RWPE2 (cell line): ENCODE measurements around the gene ARHGAP15.

ENCODE experiments used
- ATAC-seq: fragments of 200-7000 bp; cut with Tn5 transposase; 3 replicates; pipeline ENCODE4 v1.9.1; 2021; ENCODE audit warnings: low read depth
- DNase-seq: peaks from one replicate; pipeline ENCODE4 v3.0.0-alpha.2; 2020; ENCODE audit warnings: low spot score
- H3K27ac ChIP-seq: fragments of 450-650 bp; 2 replicates; pipeline ENCODE4 v1.5.1; 2017; ENCODE audit warnings: mild to moderate bottlenecking; ENCODE audit not compliant: poor library complexity, severe bottlenecking
- H3K27me3 ChIP-seq: fragments of 250-450 bp; sonication (Bioruptor Pico); 2 replicates; pipeline ENCODE4 v1.5.1; 2021; ENCODE audit warnings: mild to moderate bottlenecking, moderate library complexity; ENCODE audit not compliant: insufficient read depth, poor library complexity, severe bottlenecking
- H3K36me3 ChIP-seq: fragments of 250-450 bp; sonication (Bioruptor Pico); 2 replicates; pipeline ENCODE4 v1.5.1; 2020; ENCODE audit warnings: low read depth, mild to moderate bottlenecking, moderate library complexity
- H3K4me1 ChIP-seq: fragments of 250-450 bp; sonication (Bioruptor Pico); 2 replicates; pipeline ENCODE4 v1.5.1; 2021; ENCODE audit warnings: mild to moderate bottlenecking, moderate library complexity; ENCODE audit not compliant: insufficient read depth, poor library complexity, severe bottlenecking
- H3K4me3 ChIP-seq: fragments of 250-450 bp; sonication (Bioruptor Pico); 2 replicates; pipeline ENCODE4 v1.5.1; 2021; ENCODE audit warnings: mild to moderate bottlenecking, moderate library complexity; ENCODE audit not compliant: severe bottlenecking
- H3K9me3 ChIP-seq: fragments of 250-450 bp; sonication (Bioruptor Pico); 2 replicates; pipeline ENCODE4 v1.5.1; 2021; ENCODE audit warnings: mild to moderate bottlenecking, moderate library complexity; ENCODE audit not compliant: severe bottlenecking
- CTCF ChIP-seq: fragments of 450-650 bp; IDR thresholded peaks from one replicate; pipeline ENCODE4 v1.5.1; 2017; ENCODE audit warnings: mild to moderate bottlenecking, moderate library complexity; ENCODE audit not compliant: poor library complexity, severe bottlenecking

ARHGAP15 gene

DNA sequence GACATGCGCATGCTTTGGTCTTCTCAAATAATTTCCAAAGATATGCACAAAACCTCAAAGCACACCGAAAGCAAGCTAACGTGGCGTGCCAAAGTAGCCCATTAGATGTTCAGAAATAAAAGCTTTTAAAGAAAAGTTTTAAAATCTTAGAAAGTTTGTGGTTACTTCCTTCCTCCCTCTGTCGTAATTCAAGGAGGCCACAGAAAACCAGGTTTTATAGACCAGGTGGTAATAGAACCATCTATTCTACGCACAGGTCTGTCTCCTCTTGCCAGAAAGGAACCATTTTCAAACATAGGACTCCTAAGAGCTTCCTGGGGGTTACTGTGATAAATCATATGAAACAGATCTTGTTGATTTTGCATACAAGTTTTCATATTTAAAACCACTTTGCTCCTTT is 487.2 kb downstream of the ARHGAP15 start:
- H3K4me1 ChIP-seq = no peaks in the 10 kb centered on the region
- no peak for TF ChIP-seq CTCF
- H3K4me3 ChIP-seq = no peak overlapping the region
- H3K36me3 ChIP-seq = no peaks in the 10 kb centered on the region
- H3K27me3 ChIP-seq = no peaks in the 10 kb centered on the region
- ATAC-seq (no peak), DNase-seq (no peak)
- H3K27ac ChIP-seq = no peak overlapping the region
- H3K9me3 ChIP-seq = no peaks in the 10 kb centered on the region

DNA sequence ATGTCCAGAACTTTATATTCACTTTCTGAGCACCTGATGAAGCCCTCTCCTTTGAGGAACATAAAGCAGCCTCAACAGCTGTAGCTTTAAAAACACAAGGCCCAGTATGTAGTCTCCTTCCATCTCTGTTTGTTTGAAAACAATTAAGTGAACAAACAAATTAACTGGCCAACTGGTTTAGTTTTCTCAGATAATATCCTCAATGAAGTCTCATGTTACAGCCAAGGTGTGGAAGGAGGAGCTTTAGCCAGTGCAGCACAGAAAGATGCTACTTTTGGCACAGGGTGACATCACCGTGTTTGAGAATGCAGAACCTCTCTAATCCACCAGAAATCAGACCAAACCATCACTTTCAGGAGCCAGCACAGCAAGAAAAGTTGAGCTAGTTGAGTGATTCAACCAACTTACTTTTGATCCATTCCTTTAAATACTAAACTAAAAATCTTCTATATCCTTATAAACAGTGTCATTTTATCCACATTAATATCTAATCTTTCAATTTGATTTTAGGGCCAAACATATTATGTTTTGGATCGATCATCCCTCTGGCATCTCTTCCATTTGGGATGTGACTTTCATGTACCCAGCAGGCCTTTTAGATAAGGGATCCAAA is 488.7 kb downstream of the ARHGAP15 start:
- no peak for TF ChIP-seq CTCF
- H3K27ac ChIP-seq = no peak overlapping the region
- no peaks in the 10 kb centered on the region for H3K4me1 ChIP-seq
- H3K27me3 ChIP-seq = no peaks in the 10 kb centered on the region
- no peak overlapping the region for H3K4me3 ChIP-seq
- H3K9me3 ChIP-seq = no peaks in the 10 kb centered on the region
- no peak for ATAC-seq
- no peaks in the 10 kb centered on the region for H3K36me3 ChIP-seq
- DNase-seq = no peak

DNA sequence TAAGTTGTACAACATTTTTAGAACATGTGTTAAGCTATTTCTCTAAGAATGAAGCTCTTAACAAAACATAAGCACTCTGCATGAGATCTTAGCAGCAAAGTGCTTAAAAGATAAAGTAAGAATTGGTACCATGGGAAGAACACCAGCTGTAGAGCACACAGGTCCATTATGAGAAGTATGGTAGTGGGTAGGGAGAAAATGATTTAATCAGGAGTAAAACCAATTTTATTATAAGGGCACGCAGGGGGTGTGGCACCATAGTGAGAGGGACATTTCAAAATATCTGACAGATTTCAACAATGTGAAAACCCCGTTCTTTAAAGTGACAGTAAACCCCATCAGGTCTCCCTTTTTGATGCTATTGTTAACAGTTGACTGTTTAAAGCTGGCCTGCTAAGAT is 492.9 kb downstream of the ARHGAP15 start:
- no peak for DNase-seq
- H3K27ac ChIP-seq = no peak overlapping the region
- ATAC-seq = no peak
- H3K36me3 ChIP-seq = no peaks in the 10 kb centered on the region
- no peak overlapping the region for H3K4me3 ChIP-seq
- H3K4me1 ChIP-seq = no peaks in the 10 kb centered on the region
- no peaks in the 10 kb centered on the region for H3K27me3 ChIP-seq
- no peaks in the 10 kb centered on the region for H3K9me3 ChIP-seq
- no peak for TF ChIP-seq CTCF

- H3K9me3 ChIP-seq = no peaks in the 10 kb centered on the region
- no peak overlapping the region for H3K27ac ChIP-seq
- TF ChIP-seq CTCF = no peak
- ATAC-seq = no peak
- H3K27me3 ChIP-seq = no peaks in the 10 kb centered on the region
- no peak for DNase-seq
- no peaks in the 10 kb centered on the region for H3K36me3 ChIP-seq
- H3K4me3 ChIP-seq = no peak overlapping the region
- H3K4me1 ChIP-seq = no peaks in the 10 kb centered on the region
Observed at GRCh38 chr2:143623231-143623908, 494.2 kb downstream of the ARHGAP15 start.

DNA sequence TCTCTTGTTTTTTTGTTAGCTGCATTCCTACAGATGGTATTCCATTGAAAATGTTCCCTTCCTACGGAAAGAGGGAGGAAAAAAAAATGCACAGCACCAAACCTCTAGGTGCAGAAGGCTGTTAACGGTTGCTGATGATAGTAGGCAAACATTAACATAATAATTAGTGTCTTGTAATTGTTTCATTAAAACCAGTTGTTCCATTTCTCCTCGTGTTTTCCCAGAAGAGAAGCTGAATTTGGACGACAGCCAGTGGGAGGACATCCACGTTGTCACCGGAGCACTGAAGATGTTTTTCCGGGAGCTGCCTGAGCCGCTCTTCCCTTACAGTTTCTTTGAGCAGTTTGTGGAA is 494.7 kb downstream of the ARHGAP15 start:
- H3K27ac ChIP-seq = no peak overlapping the region
- no peak for TF ChIP-seq CTCF
- H3K36me3 ChIP-seq = no peaks in the 10 kb centered on the region
- no peaks in the 10 kb centered on the region for H3K9me3 ChIP-seq
- DNase-seq = no peak
- no peaks in the 10 kb centered on the region for H3K4me1 ChIP-seq
- no peaks in the 10 kb centered on the region for H3K27me3 ChIP-seq
- no peak overlapping the region for H3K4me3 ChIP-seq
- ATAC-seq = no peak
